ENCODE data around the gene GPT2.

DNA sequence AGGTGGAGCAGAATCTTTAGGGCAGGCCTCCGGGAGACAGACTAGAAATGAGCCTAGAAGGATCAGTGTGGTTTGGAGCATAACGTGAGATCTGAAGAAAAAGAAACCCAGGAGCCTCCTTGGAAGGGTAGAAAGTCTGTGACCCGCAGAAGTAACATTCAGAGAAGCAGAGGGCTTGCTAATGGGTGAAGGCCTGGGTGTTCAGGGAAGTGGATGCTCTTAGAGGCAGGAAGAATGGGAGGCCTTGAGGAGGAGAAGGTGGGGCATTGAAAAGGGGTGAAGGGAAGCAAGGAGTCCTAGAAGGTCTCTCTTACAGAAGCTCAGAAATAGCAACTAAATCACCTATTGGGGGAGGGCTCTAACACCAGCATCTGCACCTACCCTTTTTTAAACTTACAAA is 20.3 kb downstream of the GPT2 start:
- TF ChIP-seq ZFP3 (CRISPR knock-in tag; IDR thresholded peaks at IDR 0.05): no peak
- TF ChIP-seq TOX (CRISPR knock-in tag; IDR thresholded peaks at IDR 0.05; ENCODE audit: borderline replicate concordance): no peak
- TF ChIP-seq OSR1 (CRISPR knock-in tag; IDR thresholded peaks at IDR 0.05): no peak
- no peak for TF ChIP-seq TCF4 (CRISPR knock-in tag; IDR thresholded peaks at IDR 0.05; ENCODE audit: borderline replicate concordance)
- TF ChIP-seq POU6F1 (CRISPR knock-in tag; IDR thresholded peaks at IDR 0.05; ENCODE audit: borderline replicate concordance, low read depth): no peak
- TF ChIP-seq BACH2 (CRISPR knock-in tag; IDR thresholded peaks at IDR 0.05; ENCODE audit: borderline replicate concordance): no peak
